K562 (cell line): ENCODE results near the gene KLHL18. TPM values are rescaled to one million over a fixed set of nuclear protein-coding genes. Genes with fewer than 3 reads are reported as not detected.

Experiments used
- ATAC-seq: fragments of 200-7000 bp; cut with Tn5 transposase; 3 replicates; pipeline ENCODE4 v1.9.1; 2020; ENCODE audit warnings: moderate library complexity
- BruUV-seq: library from RNA; stranded (reverse); fragments of 400-500 nt; replicated peaks from 2 replicates; lab custom pipeline; 2021; lab: Mats Ljungman, UMichigan
- CTCF ChIA-PET: fragments of 300-600 bp; formaldehyde crosslinking; extraction: SDS; loops from one replicate; lab custom pipeline; 2021; ENCODE audit warnings: low intra/inter-chr PET ratio; lab: Yijun Ruan, JAX
- POLR2A ChIA-PET: fragments of 300-600, 350-650 bp; sonication (Branson Sonifier 250); formaldehyde crosslinking; extraction: SDS; loops from one replicate; lab custom pipeline; 2021; ENCODE audit warnings: antibody characterized with exemption, inconsistent platforms; lab: Yijun Ruan, JAX
- DNase-seq, 4 experiments: peaks; one replicate each; pipeline versions ENCODE4 v3.0.0 to v3.0.0-alpha.2; 2011 to 2018; ENCODE audit warnings: low spot score in 3 of 4, mixed read lengths in 3 of 4; ENCODE audit errors: extremely low read depth in 1 of 4
- FAIRE-seq: peaks from 2 replicates; lab custom pipeline; 2011; peaks lifted over from hg19 to GRCh38; lab: Jason Lieb, UNC
- H2AFZ ChIP-seq: 2 replicates; pipeline ENCODE4 v1.6.0; 2011; ENCODE audit warnings: low read depth, low read length, control low read depth, inconsistent platforms
- H3K27ac ChIP-seq: fragments of 200-600 bp; 3 replicates; pipeline ENCODE4 v1.8.0; 2011; ENCODE audit warnings: low read depth, mild to moderate bottlenecking, control low read depth, inconsistent platforms, low read length, moderate library complexity, mixed read lengths; ENCODE audit errors: extremely low read depth
- H3K27me3 ChIP-seq, 2 experiments: fragments of 300-600 bp in 1 of 2; 2 replicates in 1 of 2; 3 replicates in 1 of 2; pipeline versions ENCODE4 v1.6.0 to v1.8.0; 2011; ENCODE audit warnings: inconsistent platforms in 2 of 2, low read length in 2 of 2, mild to moderate bottlenecking in 1 of 2, mixed read lengths in 1 of 2, moderate library complexity in 1 of 2; ENCODE audit not compliant: control insufficient read depth in 2 of 2, insufficient read depth in 2 of 2
- H3K36me3 ChIP-seq: fragments of 300-600 bp; 3 replicates; pipeline ENCODE4 v1.8.0; 2011; ENCODE audit warnings: mild to moderate bottlenecking, low read length, inconsistent platforms; ENCODE audit not compliant: control insufficient read depth, insufficient read depth
- H3K4me1 ChIP-seq, 2 experiments: fragments of 200-600 bp in 1 of 2; replicated peaks in 1 of 2; 2 replicates in 1 of 2; 3 replicates in 1 of 2; pipeline versions ENCODE4 v1.5.1 to v1.8.0; 2011; ENCODE audit warnings: inconsistent platforms in 2 of 2, low read length in 2 of 2, mild to moderate bottlenecking in 1 of 2, mixed read lengths in 1 of 2, moderate library complexity in 1 of 2; ENCODE audit not compliant: control insufficient read depth in 2 of 2, insufficient read depth in 2 of 2
- H3K4me2 ChIP-seq: 2 replicates; pipeline ENCODE4 v1.6.1; 2011; ENCODE audit warnings: low read length, control low read depth, inconsistent platforms, mixed read lengths; ENCODE audit not compliant: insufficient read depth
- H3K4me3 ChIP-seq: fragments of 200-600 bp; sonication (generic), shearing (Covaris generic); 2 replicates; pipeline ENCODE4 v1.5.1; 2016; ENCODE audit warnings: control low read depth, inconsistent platforms
- H3K79me2 ChIP-seq: fragments of 200-600 bp; 3 replicates; pipeline ENCODE4 v1.8.0; 2011; ENCODE audit warnings: low read length, inconsistent platforms; ENCODE audit not compliant: control insufficient read depth, insufficient read depth
- H3K9ac ChIP-seq, 2 experiments: 2 replicates each; pipeline versions ENCODE4 v1.6.0 to v1.6.1; 2011; ENCODE audit warnings: low read depth in 2 of 2, low read length in 2 of 2, control low read depth in 1 of 2, inconsistent platforms in 1 of 2, mild to moderate bottlenecking in 1 of 2, mixed read lengths in 1 of 2; ENCODE audit not compliant: insufficient read depth in 1 of 2
- H3K9me1 ChIP-seq: one replicate; pipeline ENCODE4 v1.6.0; 2011; ENCODE audit warnings: inconsistent platforms, mild to moderate bottlenecking, low read length, moderate library complexity; ENCODE audit not compliant: control insufficient read depth, insufficient read depth
- H3K9me3 ChIP-seq: replicated peaks from 2 replicates; pipeline ENCODE4 v1.5.1; 2011; ENCODE audit warnings: low read depth, low read length, inconsistent platforms; ENCODE audit not compliant: control insufficient read depth, insufficient read depth
- H4K20me1 ChIP-seq: replicated peaks from 2 replicates; pipeline ENCODE4 v1.6.1; 2011; ENCODE audit warnings: low read length, inconsistent platforms, mixed read lengths; ENCODE audit not compliant: control insufficient read depth, insufficient read depth
- COPS2 ChIP-seq: fragments of 450-650 bp; conservative IDR thresholded peaks from 2 replicates; pipeline ENCODE4 v1.6.1; 2016; ENCODE audit warnings: mild to moderate bottlenecking, moderate library complexity
- FOXA3 ChIP-seq, 2 experiments: fragments of 450-650 bp in 1 of 2; sonication (generic) in 1 of 2; formaldehyde crosslinking; IDR thresholded peaks in 1 of 2; conservative IDR thresholded peaks in 1 of 2; 2 replicates each; pipeline versions ENCODE4 v1.4.0 to v1.8.0; 2020 to 2022; ENCODE audit warnings: mild to moderate bottlenecking in 2 of 2, missing genetic modification reagents in 1 of 2
- L3MBTL2 ChIP-seq: fragments of 450-650 bp; IDR thresholded peaks from 2 replicates; pipeline ENCODE4 v1.6.1; 2016; ENCODE audit warnings: mild to moderate bottlenecking, moderate library complexity
- NELFE ChIP-seq: IDR thresholded peaks from 2 replicates; pipeline ENCODE4 v1.6.1; 2011; ENCODE audit warnings: mild to moderate bottlenecking; ENCODE audit not compliant: insufficient read depth, insufficient read length
- RBM15 ChIP-seq: fragments of 200-400 bp; formaldehyde crosslinking; IDR thresholded peaks from 2 replicates; pipeline ENCODE4 v1.6.1; 2018; ENCODE audit warnings: mild to moderate bottlenecking, low read length, moderate library complexity; ENCODE audit not compliant: insufficient read depth
- ZNF696 ChIP-seq: fragments of 250-450 bp; sonication (Bioruptor Pico); conservative IDR thresholded peaks from 2 replicates; pipeline ENCODE4 v1.4.0; 2020; ENCODE audit warnings: mild to moderate bottlenecking, moderate library complexity
- WGBS: fragments of 100-300 bp; shearing (Covaris generic); methylation state at CpG from one replicate; pipeline ENCODE4 v1.1.6; 2016; ENCODE audit warnings: low coverage, mixed read lengths; ENCODE audit not compliant: insufficient coverage; ENCODE audit errors: missing lambda C conversion rate; 5-methylcytosine and 5-hydroxymethylcytosine counted together
- in situ Hi-C: fragments of 300-500 bp; cut with MboI; formaldehyde crosslinking; loops from 4 replicates; pipeline ENCODE4 v1.15.0; 2018; ENCODE audit warnings: inconsistent platforms, mixed read lengths
- intact Hi-C: fragments of 100-400 bp; cut with micrococcal nuclease; formaldehyde crosslinking; loops from 2 replicates; pipeline ENCODE4 v1.14.2; 2022
- polyA plus RNA-seq, 8 experiments: library from polyadenylated mRNA; depleted of rRNA in 4 of 8; stranded (reverse) in 5 of 8; unstranded in 3 of 8; fragments of >200 nt; fragmentation: Nextera tagmentation in 2 of 8; fragmentation: Illumina TruSeq in 1 of 8; extraction: Ambion mirVana in 2 of 8; extraction: Trizol in 1 of 8; gene quantifications; 2 replicates each; pipeline versions ENCODE4 v1.2.1 to v1.2.3, GENCODE V29; 2011 to 2014; ENCODE audit warnings: inconsistent platforms in 1 of 8, missing spikeins in 1 of 8
- total RNA-seq, 7 experiments: library from RNA; depleted of rRNA in 6 of 7; stranded (reverse); fragments of >200 nt in 6 of 7; fragmentation: Illumina TruSeq in 2 of 7; extraction: Trizol in 2 of 7; gene quantifications; 2 replicates each; pipeline versions ENCODE4 v1.2.1 to v1.2.3, GENCODE V29; 2011 to 2021; ENCODE audit warnings: low replicate concordance in 1 of 7
- TF ChIP-seq, protein P1 (sequence below): conservative IDR thresholded peaks from 2 replicates; pipeline ENCODE4 v1.6.1; 2011; ENCODE audit warnings: low read depth, mild to moderate bottlenecking, low read length; ENCODE audit not compliant: control insufficient read depth

Gene KLHL18
- total and polyA plus RNA-seq, 9 of the 15 experiments (the other 6 are each of a cell fraction or from before 2014, with no cell fraction given) = 26.7 to 97.5 (median 48.7) TPM

DNA sequence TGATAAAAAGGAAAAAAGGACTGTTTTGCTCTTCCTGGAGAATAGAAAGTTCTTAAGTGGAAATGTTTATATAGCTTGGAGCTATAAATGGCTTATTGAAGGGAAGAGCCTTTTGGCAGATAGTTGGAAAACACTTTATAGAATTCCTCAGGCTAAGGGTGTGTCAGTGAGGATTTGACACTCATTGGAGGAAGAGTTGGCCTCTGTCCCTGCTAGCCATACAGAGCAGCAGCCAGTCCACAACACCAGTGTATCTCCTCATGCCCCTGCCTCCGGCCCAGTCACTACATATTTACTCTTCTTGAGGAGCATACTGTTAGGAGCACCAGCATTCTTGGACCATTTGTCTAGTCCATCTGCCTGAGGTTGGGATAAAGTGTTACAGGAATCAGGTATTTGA, 36.2 kb downstream of the KLHL18 start:
- no TSS peak for BruUV-seq
- peaks cover 50% of the 10 kb centered on the region for H3K36me3 ChIP-seq
- no peak overlapping the region for H2AFZ ChIP-seq
- TF ChIP-seq, protein P1, sequence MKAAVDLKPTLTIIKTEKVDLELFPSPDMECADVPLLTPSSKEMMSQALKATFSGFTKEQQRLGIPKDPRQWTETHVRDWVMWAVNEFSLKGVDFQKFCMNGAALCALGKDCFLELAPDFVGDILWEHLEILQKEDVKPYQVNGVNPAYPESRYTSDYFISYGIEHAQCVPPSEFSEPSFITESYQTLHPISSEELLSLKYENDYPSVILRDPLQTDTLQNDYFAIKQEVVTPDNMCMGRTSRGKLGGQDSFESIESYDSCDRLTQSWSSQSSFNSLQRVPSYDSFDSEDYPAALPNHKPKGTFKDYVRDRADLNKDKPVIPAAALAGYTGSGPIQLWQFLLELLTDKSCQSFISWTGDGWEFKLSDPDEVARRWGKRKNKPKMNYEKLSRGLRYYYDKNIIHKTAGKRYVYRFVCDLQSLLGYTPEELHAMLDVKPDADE = no peak
- TF ChIP-seq NELFE = no peak
- TF ChIP-seq COPS2 = no peak
- no peak for TF ChIP-seq L3MBTL2
- no peak for TF ChIP-seq RBM15
- TF ChIP-seq ZNF696 (CRISPR knock-in tag) = no peak
- no peak for TF ChIP-seq FOXA3 (CRISPR knock-in tag; conservative IDR thresholded peaks at IDR 0.05 in 1 of 2, IDR thresholded peaks at IDR 0.05 in 1 of 2)
- in situ Hi-C loops (no loop called here), intact Hi-C loops (no loop called here)
- peaks cover 12 to 41% of the 10 kb centered on the region in 2 experiments for H3K4me1 ChIP-seq
- H4K20me1 ChIP-seq = peaks cover 5% of the 10 kb centered on the region; the same call in 1 of the 2 replicates
- no peak overlapping the region for H3K4me3 ChIP-seq
- no peak overlapping the region for H3K4me2 ChIP-seq
- ATAC-seq (no peak), DNase-seq (no peak), FAIRE-seq (no peak)
- CTCF ChIA-PET = no interaction called here
- 83% methylated on average over 1 of the region's 1 CpG for WGBS
- peaks cover 31% of the 10 kb centered on the region for H3K79me2 ChIP-seq
- H3K27me3 ChIP-seq = no peaks in the 10 kb centered on the region
- H3K9me1 ChIP-seq = peaks cover 4% of the 10 kb centered on the region
- H3K27ac ChIP-seq = no peak overlapping the region
- H3K9ac ChIP-seq = no peak overlapping the region; a peak in 1 of 4 replicates
- H3K9me3 ChIP-seq = no peaks in the 10 kb centered on the region
- POLR2A ChIA-PET = interaction anchor here (0.8 to 1.1 kb wide), 2 partner anchors 11 to 21 kb away, joined by 3 to 4 read pairs; no protein-coding TSS in a partner anchor
